A549 (cell line): Measurements from ENCODE around the gene AFF1. TPM values are rescaled to one million over a fixed set of nuclear protein-coding genes. Genes with fewer than 3 reads are reported as not detected.
A peak's percentile ranks its signal among the peaks of the same experiment; 100 is the strongest.

Source experiments
- BCL3 ChIP-seq: fragments of >200 bp; sonication (Bioruptor Twin); formaldehyde crosslinking; IDR thresholded peaks from 3 replicates; pipeline ENCODE4 v1.6.1; 2016
- CBX2 ChIP-seq: fragments of 200-600 bp; sonication (generic); IDR thresholded peaks from 2 replicates; pipeline ENCODE4 v1.6.1; 2016; ENCODE audit warnings: low read depth, mild to moderate bottlenecking, borderline replicate concordance
- CHD4 ChIP-seq: fragments of 200-600 bp; sonication (generic); IDR thresholded peaks from 2 replicates; pipeline ENCODE4 v1.6.1; 2016; ENCODE audit warnings: antibody characterized with exemption, mild to moderate bottlenecking, borderline replicate concordance
- CTCF ChIP-seq: fragments of >200 bp; sonication (Bioruptor Twin); formaldehyde crosslinking; IDR thresholded peaks from 3 replicates; pipeline ENCODE4 v1.5.1; 2016
- EHF ChIP-seq: fragments of 250-450 bp; sonication (Bioruptor Pico); IDR thresholded peaks from 2 replicates; pipeline ENCODE4 v1.5.0; 2020; ENCODE audit warnings: mild to moderate bottlenecking
- EHMT2 ChIP-seq: fragments of 200-600 bp; sonication (generic); IDR thresholded peaks from 2 replicates; pipeline ENCODE4 v1.6.1; 2016; ENCODE audit warnings: antibody characterized with exemption, low read depth, mild to moderate bottlenecking, moderate library complexity
- ESRRA ChIP-seq: fragments of 150-350 bp; IDR thresholded peaks from 2 replicates; pipeline ENCODE4 v1.6.1; 2014; ENCODE audit warnings: mild to moderate bottlenecking, low read length, borderline replicate concordance
- FOSL2 ChIP-seq, 2 experiments: fragments of 450-650 bp in 1 of 2; fragments of >200 bp in 1 of 2; sonication (Bioruptor Twin) in 1 of 2; formaldehyde crosslinking; IDR thresholded peaks; 2 replicates each; pipeline versions ENCODE4 v1.5.0 to v1.6.1; 2016 to 2020; ENCODE audit warnings: mild to moderate bottlenecking in 1 of 2, moderate library complexity in 1 of 2
- HDAC2 ChIP-seq: fragments of 200-600 bp; sonication (generic); IDR thresholded peaks from 2 replicates; pipeline ENCODE4 v1.6.1; 2016
- HMGXB4 ChIP-seq: fragments of 250-450 bp; sonication (Bioruptor Pico); IDR thresholded peaks from 2 replicates; pipeline ENCODE4 v1.5.0; 2021; ENCODE audit warnings: mild to moderate bottlenecking, moderate library complexity, borderline replicate concordance
- HOXA7 ChIP-seq: fragments of 250-450 bp; sonication (Bioruptor Pico); IDR thresholded peaks from 2 replicates; pipeline ENCODE4 v1.5.0; 2020; ENCODE audit warnings: mild to moderate bottlenecking, moderate library complexity
- JUN ChIP-seq, 2 experiments: fragments of >200 bp; sonication (Bioruptor Twin); formaldehyde crosslinking; IDR thresholded peaks; 2 replicates in 1 of 2; 3 replicates in 1 of 2; pipeline ENCODE4 v1.6.1; 2016 to 2017
- KDM1A ChIP-seq: fragments of 200-600 bp; sonication (generic); IDR thresholded peaks from 2 replicates; pipeline ENCODE4 v1.6.1; 2016; ENCODE audit warnings: low read depth, mild to moderate bottlenecking
- KDM5A ChIP-seq: fragments of 200-600 bp; sonication (generic); IDR thresholded peaks from 2 replicates; pipeline ENCODE4 v1.6.1; 2016; ENCODE audit warnings: antibody characterized with exemption, mild to moderate bottlenecking
- MAFK ChIP-seq: fragments of 450-650 bp; IDR thresholded peaks from 2 replicates; pipeline ENCODE4 v1.6.1; 2014; ENCODE audit not compliant: partially characterized antibody
- NR3C1 ChIP-seq: fragments of >200 bp; sonication (Bioruptor Twin); formaldehyde crosslinking; IDR thresholded peaks from 3 replicates; pipeline ENCODE4 v1.6.1; 2017
- POLR2AphosphoS2 ChIP-seq: conservative IDR thresholded peaks from 2 replicates; pipeline ENCODE4 v1.6.1; 2012; ENCODE audit warnings: low read length, improper control_type of control experiment, inconsistent platforms
- RAD21 ChIP-seq, 2 experiments: fragments of >200 bp in 1 of 2; sonication (Bioruptor Twin) in 1 of 2; formaldehyde crosslinking in 1 of 2; IDR thresholded peaks in 1 of 2; conservative IDR thresholded peaks in 1 of 2; 2 replicates in 1 of 2; 3 replicates in 1 of 2; pipeline ENCODE4 v1.6.1; 2012 to 2018; ENCODE audit warnings: inconsistent platforms in 1 of 2
- RFX5 ChIP-seq: fragments of 450-650 bp; IDR thresholded peaks from 2 replicates; pipeline ENCODE4 v1.7.1; 2014; ENCODE audit warnings: antibody characterized with exemption, mild to moderate bottlenecking, moderate library complexity
- RNF2 ChIP-seq: fragments of 200-600 bp; sonication (generic); IDR thresholded peaks from 2 replicates; pipeline ENCODE4 v1.6.1; 2016; ENCODE audit warnings: low read depth, mild to moderate bottlenecking, antibody characterized with exemption, moderate library complexity, borderline replicate concordance
- SMC3 ChIP-seq: fragments of >200 bp; sonication (Bioruptor Twin); formaldehyde crosslinking; IDR thresholded peaks from 3 replicates; pipeline ENCODE4 v1.6.1; 2018; ENCODE audit warnings: inconsistent platforms
- TP53 ChIP-seq: fragments of 250-450 bp; sonication (Bioruptor Pico); IDR thresholded peaks from 2 replicates; pipeline ENCODE4 v1.5.0; 2021; ENCODE audit warnings: mild to moderate bottlenecking, moderate library complexity
- ZC3H11A ChIP-seq: fragments of 450-650 bp; IDR thresholded peaks from 2 replicates; pipeline ENCODE4 v1.6.1; 2014; ENCODE audit warnings: antibody characterized with exemption, mild to moderate bottlenecking
- polyA plus RNA-seq, 4 experiments: library from polyadenylated mRNA; depleted of rRNA in 3 of 4; stranded (reverse); fragments of >200 nt; fragmentation: RNase III in 1 of 4; extraction: RNeasy Plus Mini Kit Qiagen cat#74134 plus additional on column Dnase treatment in 1 of 4; gene quantifications; 2 replicates in 3 of 4; 3 replicates in 1 of 4; pipeline ENCODE4 v1.2.3, GENCODE V29; 2011 to 2017
- TF ChIP-seq, protein P1 (sequence below): fragments of >200 bp; sonication (Bioruptor Twin); formaldehyde crosslinking; IDR thresholded peaks from 2 replicates; pipeline ENCODE4 v1.6.1; 2016

AFF1 gene
- polyA plus RNA-seq, 2 of the 4 experiments (the other 2 are of a cell fraction): 13.7 to 15.4 TPM

DNA sequence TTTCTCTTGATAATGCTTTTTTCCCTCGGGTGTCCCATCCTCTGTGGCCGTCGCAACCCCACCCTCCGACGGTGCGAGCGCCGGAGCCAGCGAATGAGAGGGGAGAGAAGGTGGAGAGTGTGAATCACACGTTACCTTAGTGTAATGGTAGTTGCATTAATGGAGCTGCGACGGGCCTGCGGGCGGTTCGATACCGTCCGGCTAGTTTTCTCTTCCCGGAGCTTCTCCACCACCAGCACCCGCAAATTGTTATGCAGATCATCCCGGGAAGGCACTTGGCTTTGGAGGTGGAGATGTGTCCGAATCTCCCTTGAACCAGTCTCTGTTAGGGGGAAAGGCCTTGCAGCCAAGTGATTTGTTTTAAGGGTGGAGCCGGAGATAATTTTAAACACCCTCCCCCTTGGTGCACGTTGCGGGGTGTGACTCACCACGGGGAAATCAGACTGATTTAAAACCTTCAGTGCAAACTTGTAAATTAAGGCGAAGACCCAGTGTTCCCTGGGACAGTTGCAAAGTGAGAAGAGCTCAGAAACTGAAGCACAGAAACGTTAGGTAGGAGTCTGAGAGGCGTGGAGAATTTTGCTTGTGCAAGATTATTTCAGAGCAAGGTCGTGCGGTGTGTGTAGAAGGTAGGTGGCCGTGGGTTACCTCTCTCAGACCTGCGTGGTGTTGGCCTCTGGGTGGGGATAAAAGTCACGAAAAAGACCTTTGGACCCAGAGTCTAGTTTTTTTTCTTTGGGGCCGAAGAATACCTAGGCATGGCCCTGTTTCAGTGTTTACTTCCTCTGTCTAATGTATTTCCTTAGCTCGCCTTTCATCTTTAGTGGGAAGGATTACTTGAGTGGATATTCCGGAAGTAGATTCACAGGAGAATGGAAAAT lies 1.3 kb downstream of the AFF1 start (continued):
- peak in 1 of 2 experiments; percentile 8; a peak in 1 of 5 replicates for TF ChIP-seq RAD21 (conservative IDR thresholded peaks at IDR 0.05 in 1 of 2, IDR thresholded peaks at IDR 0.05 in 1 of 2)
- no peak for TF ChIP-seq NR3C1
- no peak; a peak in 1 of 5 replicates for TF ChIP-seq JUN (IDR thresholded peaks at IDR 0.05)
- no peak for TF ChIP-seq CTCF
- no peak for TF ChIP-seq HMGXB4 (CRISPR knock-in tag)
- no peak for TF ChIP-seq BCL3
- no peak for TF ChIP-seq TP53 (CRISPR knock-in tag)
- TF ChIP-seq CHD4: no peak
- TF ChIP-seq, protein P1, sequence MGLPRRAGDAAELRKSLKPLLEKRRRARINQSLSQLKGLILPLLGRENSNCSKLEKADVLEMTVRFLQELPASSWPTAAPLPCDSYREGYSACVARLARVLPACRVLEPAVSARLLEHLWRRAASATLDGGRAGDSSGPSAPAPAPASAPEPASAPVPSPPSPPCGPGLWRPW: no peak
- no peak for TF ChIP-seq EHF (CRISPR knock-in tag)
- peak; percentile 60 for TF ChIP-seq FOSL2 (IDR thresholded peaks at IDR 0.05)
- peak; percentile 82 for TF ChIP-seq FOSL2 (CRISPR knock-in tag; IDR thresholded peaks at IDR 0.05)
- no peak for TF ChIP-seq HDAC2
- no peak for TF ChIP-seq ESRRA
- no peak for TF ChIP-seq KDM5A
- no peak for TF ChIP-seq CBX2
- 0 out of 2 replicates have a peak, but pooled peaks have one; percentile 9 for TF ChIP-seq KDM1A
- TF ChIP-seq RNF2: no peak
- TF ChIP-seq ZC3H11A: no peak
- TF ChIP-seq EHMT2: no peak
- TF ChIP-seq HOXA7: no peak
- TF ChIP-seq RFX5: no peak
- no peak for TF ChIP-seq MAFK
- no peak for TF ChIP-seq POLR2AphosphoS2
- no peak for TF ChIP-seq SMC3
